ENCODE measurements around the gene G0S2. TPM values are rescaled to one million over a fixed set of nuclear protein-coding genes. Genes with fewer than 3 reads are reported as not detected.

Gene G0S2
- total RNA-seq, 1 donor from 2014 or later = 453 TPM

- no peak for ATAC-seq (ENCODE audit: poor library complexity)
- intact Hi-C loops (cut with DNase I) = no loop called here
- DNase-seq = no peak
Observed at GRCh38 chr1:209703834-209704504, 28.8 kb downstream of the G0S2 start.

GRCh38 chr1:209704584-209704983 is 29.4 kb downstream of the G0S2 start, which contains the start of gene HSD11B1:
HSD11B1 (plus strand) TSS chr1:209704846; CDS start chr1:209704943, 97 bp downstream.
- peak; percentile 95 for ATAC-seq (ENCODE audit: poor library complexity)
- intact Hi-C loops (cut with DNase I) = no loop called here
- peak; percentile 85 for DNase-seq

- DNase-seq = no peak
Observed at GRCh38 chr1:209705033-209705598, 29.9 kb downstream of the G0S2 start.

GRCh38 chr1:209706622-209707021 is 31.4 kb downstream of the G0S2 start:
- intact Hi-C loops (cut with DNase I) = no loop called here
- ATAC-seq (ENCODE audit: poor library complexity) (no peak), DNase-seq (no peak)

More at GRCh38 chr1:209705033-209705598, 29.9 kb downstream of the G0S2 start:
- peak; percentile 58 for ATAC-seq (ENCODE audit: poor library complexity)
- intact Hi-C loops (cut with DNase I) = no loop called here

GRCh38 chr1:209707308-209707707 is 32.1 kb downstream of the G0S2 start:
- DNase-seq (no peak), ATAC-seq (ENCODE audit: poor library complexity) (no peak)
- intact Hi-C loops (cut with DNase I) = no loop called here

- ATAC-seq (ENCODE audit: poor library complexity) = no peak
- DNase-seq = no peak
- intact Hi-C loops (cut with DNase I) = no loop called here
Observed at GRCh38 chr1:209708297-209708696, 33.1 kb downstream of the G0S2 start.

GRCh38 chr1:209710093-209710492 is 34.9 kb downstream of the G0S2 start:
- intact Hi-C loops (cut with DNase I) = no loop called here
- ATAC-seq (ENCODE audit: poor library complexity) (no peak), DNase-seq (no peak)

GRCh38 chr1:209710847-209711246 is 35.6 kb downstream of the G0S2 start:
- no peak for ATAC-seq (ENCODE audit: poor library complexity)
- no peak for DNase-seq
- intact Hi-C loops (cut with DNase I) = no loop called here

- intact Hi-C loops (cut with DNase I) = no loop called here
- ATAC-seq (ENCODE audit: poor library complexity) (no peak), DNase-seq (no peak)
Observed at GRCh38 chr1:209714338-209714737, 39.1 kb downstream of the G0S2 start.

GRCh38 chr1:209715314-209715713 is 40.1 kb downstream of the G0S2 start:
- DNase-seq = no peak
- no peak for ATAC-seq (ENCODE audit: poor library complexity)
- intact Hi-C loops (cut with DNase I) = no loop called here

GRCh38 chr1:209717818-209718217 is 42.6 kb downstream of the G0S2 start:
- intact Hi-C loops (cut with DNase I) = no loop called here
- ATAC-seq (ENCODE audit: poor library complexity) (peak; percentile 42), DNase-seq (no peak)

GRCh38 chr1:209720326-209720725 is 45.1 kb downstream of the G0S2 start:
- DNase-seq (no peak), ATAC-seq (ENCODE audit: poor library complexity) (peak; percentile 88)
- intact Hi-C loops (cut with DNase I) = no loop called here

GRCh38 chr1:209720826-209721225 is 45.6 kb downstream of the G0S2 start:
- intact Hi-C loops (cut with DNase I) = no loop called here

GRCh38 chr1:209721323-209721722 is 46.1 kb downstream of the G0S2 start:
- intact Hi-C loops (cut with DNase I) = no loop called here
- no peak for DNase-seq
- no peak for ATAC-seq (ENCODE audit: poor library complexity)

More at GRCh38 chr1:209720826-209721225, 45.6 kb downstream of the G0S2 start:
- peak; percentile 16 for ATAC-seq (ENCODE audit: poor library complexity)
- no peak for DNase-seq

GRCh38 chr1:209723265-209723664 is 48.1 kb downstream of the G0S2 start:
- intact Hi-C loops (cut with DNase I) = no loop called here
- DNase-seq (no peak), ATAC-seq (ENCODE audit: poor library complexity) (no peak)

- DNase-seq = no peak
- intact Hi-C loops (cut with DNase I) = no loop called here
- no peak for ATAC-seq (ENCODE audit: poor library complexity)
Observed at GRCh38 chr1:209723756-209724693, 48.8 kb downstream of the G0S2 start.
